SK-N-SH (cell line): ENCODE results near the gene NLRP9. TPM values are rescaled to one million over a fixed set of nuclear protein-coding genes. Genes with fewer than 3 reads are reported as not detected.

Source experiments
- CTCF ChIA-PET: fragments of 300-600, 350-600 bp; formaldehyde crosslinking; extraction: SDS; loops from one replicate; lab custom pipeline; 2021; lab: Yijun Ruan, JAX
- POLR2A ChIA-PET: fragments of 350-600 bp; sonication (Branson Sonifier 250); formaldehyde crosslinking; extraction: SDS; loops from one replicate; lab custom pipeline; 2020; ENCODE audit warnings: antibody characterized with exemption, inconsistent platforms; lab: Yijun Ruan, JAX
- DNase-seq: peaks from one replicate; pipeline ENCODE4 v3.0.0; 2012
- H2AFZ ChIP-seq: fragments of 200-600 bp; sonication (generic); 2 replicates; pipeline ENCODE4 v1.8.1; 2016; ENCODE audit warnings: antibody characterized with exemption, mild to moderate bottlenecking, low read depth
- H3F3A ChIP-seq: fragments of 200-600 bp; sonication (generic); replicated peaks from 2 replicates; pipeline ENCODE3; 2016; ENCODE audit warnings: antibody characterized with exemption, mild to moderate bottlenecking; ENCODE audit not compliant: insufficient read depth
- H3K27ac ChIP-seq, 2 experiments: fragments of 200-500 bp in 1 of 2; fragments of 200-600 bp in 1 of 2; sonication (Bioruptor generic) in 1 of 2; sonication (generic), shearing (Covaris generic) in 1 of 2; 2 replicates each; pipeline versions ENCODE4 v1.5.1 to v1.6.1; 2014 to 2016; ENCODE audit warnings: low read depth in 2 of 2, inconsistent platforms in 1 of 2, low read length in 1 of 2, mild to moderate bottlenecking in 1 of 2, mixed read lengths in 1 of 2
- H3K27me3 ChIP-seq: fragments of 200-600 bp; sonication (generic), shearing (Covaris generic); 2 replicates; pipeline ENCODE4 v1.6.1; 2016; ENCODE audit warnings: mixed run types; ENCODE audit not compliant: insufficient read depth
- H3K36me3 ChIP-seq, 2 experiments: fragments of 200-500 bp in 1 of 2; fragments of 200-600 bp in 1 of 2; sonication (Bioruptor generic) in 1 of 2; sonication (generic) in 1 of 2; replicated peaks in 1 of 2; 2 replicates each; pipeline versions ENCODE3 to v1.5.1; 2014 to 2016; ENCODE audit warnings: low read length in 1 of 2, mild to moderate bottlenecking in 1 of 2; ENCODE audit not compliant: insufficient read depth in 2 of 2, control insufficient read depth in 1 of 2
- H3K4me1 ChIP-seq, 2 experiments: fragments of 200-500 bp in 1 of 2; fragments of 200-600 bp in 1 of 2; sonication (Bioruptor generic) in 1 of 2; sonication (generic), shearing (Covaris generic) in 1 of 2; 2 replicates each; pipeline versions ENCODE4 v1.5.1 to v1.6.1; 2014 to 2016; ENCODE audit warnings: low read depth in 1 of 2, low read length in 1 of 2, mixed run types in 1 of 2; ENCODE audit not compliant: insufficient read depth in 2 of 2, control insufficient read depth in 1 of 2
- H3K4me2 ChIP-seq: fragments of 200-600 bp; sonication (generic), shearing (Covaris generic); 2 replicates; pipeline ENCODE4 v1.6.1; 2017; ENCODE audit warnings: mixed run types
- H3K4me3 ChIP-seq, 2 experiments: fragments of 200-500 bp in 1 of 2; fragments of 200-600 bp in 1 of 2; sonication (Bioruptor generic) in 1 of 2; sonication (generic), shearing (Covaris generic) in 1 of 2; 2 replicates each; pipeline versions ENCODE4 v1.5.1 to v1.8.1; 2014 to 2016; ENCODE audit warnings: low read depth in 2 of 2, inconsistent platforms in 1 of 2, low read length in 1 of 2, mild to moderate bottlenecking in 1 of 2, mixed read lengths in 1 of 2, moderate library complexity in 1 of 2
- H3K79me2 ChIP-seq: fragments of 200-600 bp; sonication (generic); 2 replicates; pipeline ENCODE4 v1.8.1; 2017; ENCODE audit warnings: mild to moderate bottlenecking; ENCODE audit not compliant: insufficient read depth
- H3K9ac ChIP-seq: fragments of 200-600 bp; sonication (generic); 2 replicates; pipeline ENCODE4 v1.6.1; 2017; ENCODE audit warnings: mixed run types
- H3K9me2 ChIP-seq: fragments of 200-600 bp; sonication (generic); 2 replicates; pipeline ENCODE4 v1.6.1; 2017; ENCODE audit warnings: mixed run types
- H3K9me3 ChIP-seq: fragments of 200-600 bp; sonication (generic); 2 replicates; pipeline ENCODE4 v1.6.1; 2017; ENCODE audit warnings: mixed run types, mild to moderate bottlenecking, moderate library complexity
- H4K20me1 ChIP-seq: fragments of 200-600 bp; sonication (generic); 2 replicates; pipeline ENCODE4 v1.6.1; 2017; ENCODE audit warnings: mild to moderate bottlenecking, mixed run types; ENCODE audit not compliant: insufficient read depth
- CTCF ChIP-seq: fragments of 200-600 bp; sonication (generic); IDR thresholded peaks from 2 replicates; pipeline ENCODE4 v1.6.1; 2017; ENCODE audit warnings: antibody characterized with exemption, mild to moderate bottlenecking, moderate library complexity
- FOSL2 ChIP-seq: IDR thresholded peaks from 2 replicates; pipeline ENCODE4 v1.4.0; 2012; ENCODE audit warnings: low read depth, mild to moderate bottlenecking, moderate library complexity, borderline replicate concordance
- FOXM1 ChIP-seq: IDR thresholded peaks from 2 replicates; pipeline ENCODE4 v1.4.0; 2012; ENCODE audit warnings: low read depth, mild to moderate bottlenecking
- GABPA ChIP-seq: IDR thresholded peaks from 2 replicates; pipeline ENCODE4 v1.4.0; 2012; ENCODE audit warnings: low read depth, mild to moderate bottlenecking
- GATA2 ChIP-seq: sonication (generic); formaldehyde crosslinking; IDR thresholded peaks from 2 replicates; pipeline ENCODE4 v1.5.0; 2020; ENCODE audit warnings: mild to moderate bottlenecking, missing genetic modification reagents
- JUND ChIP-seq: IDR thresholded peaks from 2 replicates; pipeline ENCODE4 v1.4.0; 2012
- NFIC ChIP-seq: IDR thresholded peaks from 2 replicates; pipeline ENCODE4 v1.4.0; 2012; ENCODE audit warnings: borderline replicate concordance
- RFX5 ChIP-seq: IDR thresholded peaks from 2 replicates; pipeline ENCODE4 v1.6.1; 2012; ENCODE audit warnings: mild to moderate bottlenecking, improper control_type of control experiment, low read length
- SIN3A ChIP-seq: IDR thresholded peaks from 2 replicates; pipeline ENCODE4 v1.6.1; 2012; ENCODE audit warnings: low read depth, mild to moderate bottlenecking, low read length, moderate library complexity, borderline replicate concordance
- WGBS: methylation state at CpG from one replicate; pipeline ENCODE4 v1.1.6; 2017; ENCODE audit warnings: low lambda C conversion rate; 5-methylcytosine and 5-hydroxymethylcytosine counted together
- polyA plus RNA-seq, 3 experiments: library from polyadenylated mRNA; depleted of rRNA; stranded (reverse); fragments of >200 nt; gene quantifications; 2 replicates each; pipeline ENCODE4 v1.2.3, GENCODE V29; 2012

NLRP9 gene
- polyA plus RNA-seq, 1 of the 3 experiments (the other 2 are of a cell fraction) = not detected

GRCh38 chr19:55703790-55704215 is 34.4 kb downstream of the NLRP9 start:
- ChIA-PET POLR2A (no interaction called here), CTCF (interaction anchor here (0.6 to 2.3 kb wide), 9 partner anchors 8 to 106 kb away, joined by 3 to 8 read pairs (median 3); no protein-coding TSS in a partner anchor)
- Histone ChIP-seq H4K20me1 (no peaks in the 10 kb centered on the region), H3K4me2 (no peak overlapping the region), H2AFZ (no peak overlapping the region), H3K9ac (no peak overlapping the region), H3K9me3 (no peaks in the 10 kb centered on the region), H3F3A (no peaks in the 10 kb centered on the region), H3K4me1 (no peaks in the 10 kb centered on the region; a peak in 1 of 4 replicates), H3K36me3 (peaks cover 0 to 12% of the 10 kb centered on the region in 2 experiments), H3K9me2 (no peaks in the 10 kb centered on the region), H3K27ac (no peak overlapping the region), H3K79me2 (no peaks in the 10 kb centered on the region), H3K4me3 (no peak overlapping the region), H3K27me3 (peaks cover 6% of the 10 kb centered on the region; the same call in 1 of the 2 replicates)
- peak; percentile 83 for DNase-seq
- TF ChIP-seq FOSL2 (no peak), JUND (no peak), CTCF (peak; percentile 58)
- 87% methylated on average over 37 of the region's 38 CpGs for WGBS

GRCh38 chr19:55702131-55702627 is 36.0 kb downstream of the NLRP9 start:
- Histone ChIP-seq H3K4me2 (no peak overlapping the region), H3K79me2 (no peaks in the 10 kb centered on the region), H3K36me3 (peaks cover 0 to 19% of the 10 kb centered on the region in 2 experiments), H3K27ac (no peak overlapping the region), H3F3A (no peaks in the 10 kb centered on the region), H3K9me3 (no peaks in the 10 kb centered on the region), H4K20me1 (no peaks in the 10 kb centered on the region), H3K27me3 (no peaks in the 10 kb centered on the region; the same call in 1 of the 2 replicates), H2AFZ (no peak overlapping the region)
- ChIA-PET CTCF (interaction anchor here (1.5 kb wide), 2 partner anchors 14 to 31 kb away, joined by 3 to 6 read pairs; no protein-coding TSS in a partner anchor), POLR2A (no interaction called here)
- 97% methylated on average over 13 of the region's 13 CpGs for WGBS
- no peak for TF ChIP-seq CTCF
- TF ChIP-seq RFX5 = no peak
- TF ChIP-seq FOXM1 = no peak
- no peak for TF ChIP-seq SIN3A
- TF ChIP-seq NFIC = no peak
- TF ChIP-seq GABPA = no peak
- no peak for TF ChIP-seq GATA2 (CRISPR knock-in tag)
- TF ChIP-seq, all 33 proteins: peak for 0
- peak; percentile 6 for DNase-seq
- no peak overlapping the region for H3K9ac ChIP-seq
- no peak overlapping the region for H3K4me3 ChIP-seq
- H3K4me1 ChIP-seq = no peaks in the 10 kb centered on the region; a peak in 1 of 4 replicates
- H3K9me2 ChIP-seq = no peaks in the 10 kb centered on the region
